Measurements from ENCODE around the gene RGS7BP.

Gene RGS7BP

DNA sequence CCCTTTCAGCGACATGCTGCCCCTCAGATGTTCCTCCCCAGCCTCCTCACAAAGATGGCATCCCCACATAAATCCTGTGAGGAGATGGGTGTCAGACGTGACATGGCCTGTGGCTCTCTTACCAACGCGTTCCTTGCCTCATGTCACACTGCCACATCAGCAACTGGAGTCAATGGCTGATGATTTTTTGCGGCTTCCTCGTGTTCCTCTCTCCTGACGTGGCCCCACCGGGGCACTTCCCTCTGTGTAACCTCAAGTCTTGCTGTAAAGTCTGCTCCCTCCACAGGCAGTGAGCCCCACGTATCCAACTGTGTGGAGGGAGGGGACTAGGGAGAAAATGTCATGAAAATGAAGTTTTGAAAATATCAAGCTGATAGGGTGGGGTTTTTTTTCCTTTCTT, 131.3 kb downstream of the RGS7BP start:
- no peak for DNase-seq

- peak; percentile 29 for DNase-seq
Observed at GRCh38 chr5:64637837-64638443, 132.1 kb downstream of the RGS7BP start.

GRCh38 chr5:64644831-64645230, 139.0 kb downstream of the RGS7BP start:
- DNase-seq = no peak

DNA sequence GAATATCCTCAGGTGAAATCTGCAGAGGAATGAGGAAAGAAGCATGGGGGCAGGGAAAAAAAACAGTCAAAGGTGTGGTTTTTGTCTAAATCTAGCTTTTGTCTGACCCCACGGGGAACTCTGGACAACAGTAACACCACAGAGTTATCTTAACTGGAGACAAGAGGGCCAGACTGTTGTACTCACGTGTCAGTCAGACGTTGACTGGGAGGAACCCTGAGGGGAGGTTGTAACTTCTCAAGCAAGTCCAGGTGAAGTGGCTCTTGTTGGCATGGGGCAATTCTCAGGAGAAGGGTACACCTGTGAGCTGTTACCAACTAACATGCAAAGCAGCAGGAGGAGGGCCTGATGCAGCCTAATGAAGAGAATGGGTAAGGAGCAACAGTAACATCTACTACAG, 140.4 kb downstream of the RGS7BP start:
- peak; percentile 71 for DNase-seq

GRCh38 chr5:64649512-64649911, 143.7 kb downstream of the RGS7BP start:
- no peak for DNase-seq

GRCh38 chr5:64653766-64654560, 148.1 kb downstream of the RGS7BP start:
- DNase-seq = no peak

DNA sequence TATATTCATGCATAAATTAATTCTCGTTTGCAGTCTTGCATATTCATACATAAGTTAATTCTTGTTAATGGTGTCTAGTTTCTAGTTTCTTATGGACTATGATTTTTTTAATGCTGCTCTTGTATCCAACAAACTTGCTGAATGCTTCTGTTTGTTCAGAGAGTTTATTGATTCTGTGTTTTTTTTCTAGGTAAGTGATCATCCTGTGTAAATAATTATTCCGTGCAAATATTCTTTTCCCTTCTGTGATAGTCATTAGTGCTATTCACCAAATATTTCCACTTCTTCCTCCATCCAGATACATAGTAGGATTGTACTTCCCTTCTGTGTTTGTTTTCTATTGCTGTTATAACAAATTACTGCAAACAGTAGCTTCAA, 148.7 kb downstream of the RGS7BP start:
- peak; percentile 72 for DNase-seq

- DNase-seq = no peak
Observed at GRCh38 chr5:64655596-64655995, 149.8 kb downstream of the RGS7BP start.

DNA sequence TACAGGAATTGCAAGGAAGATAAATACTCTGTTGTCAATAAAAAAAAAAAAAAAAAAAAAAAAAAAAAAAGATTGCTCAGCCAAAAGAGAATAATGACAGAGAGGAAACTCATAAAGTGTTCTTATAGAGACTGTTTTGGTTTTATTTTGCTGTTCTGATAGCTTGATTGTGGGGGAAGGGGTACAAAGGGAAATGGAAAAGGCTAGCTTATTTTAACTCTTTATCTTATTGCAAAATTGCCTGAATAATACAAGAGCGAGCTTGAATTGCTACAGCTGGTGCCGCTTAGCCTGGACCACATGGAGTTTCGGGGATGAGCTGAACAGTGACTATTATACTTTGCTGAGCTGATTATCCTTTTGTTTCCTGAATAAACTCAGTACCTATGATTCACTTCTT, 153.5 kb downstream of the RGS7BP start:
- DNase-seq = peak; percentile 87
